K562 (cell line): ENCODE results near the gene RABGAP1L. TPM values are rescaled to one million over a fixed set of nuclear protein-coding genes. Genes with fewer than 3 reads are reported as not detected.

Experiments used
- ATAC-seq: fragments of 200-7000 bp; cut with Tn5 transposase; 3 replicates; pipeline ENCODE4 v1.9.1; 2020; ENCODE audit warnings: moderate library complexity
- BruUV-seq: library from RNA; stranded (reverse); fragments of 400-500 nt; replicated peaks from 2 replicates; lab custom pipeline; 2021; lab: Mats Ljungman, UMichigan
- CTCF ChIA-PET: fragments of 300-600 bp; formaldehyde crosslinking; extraction: SDS; loops from one replicate; lab custom pipeline; 2021; ENCODE audit warnings: low intra/inter-chr PET ratio; lab: Yijun Ruan, JAX
- POLR2A ChIA-PET: fragments of 300-600, 350-650 bp; sonication (Branson Sonifier 250); formaldehyde crosslinking; extraction: SDS; loops from one replicate; lab custom pipeline; 2021; ENCODE audit warnings: antibody characterized with exemption, inconsistent platforms; lab: Yijun Ruan, JAX
- DNase-seq, 4 experiments: peaks; one replicate each; pipeline versions ENCODE4 v3.0.0 to v3.0.0-alpha.2; 2011 to 2018; ENCODE audit warnings: low spot score in 3 of 4, mixed read lengths in 3 of 4; ENCODE audit errors: extremely low read depth in 1 of 4
- FAIRE-seq: peaks from 2 replicates; lab custom pipeline; 2011; peaks lifted over from hg19 to GRCh38; lab: Jason Lieb, UNC
- H2AFZ ChIP-seq: 2 replicates; pipeline ENCODE4 v1.6.0; 2011; ENCODE audit warnings: low read depth, low read length, control low read depth, inconsistent platforms
- H3K27ac ChIP-seq: fragments of 200-600 bp; 3 replicates; pipeline ENCODE4 v1.8.0; 2011; ENCODE audit warnings: low read depth, mild to moderate bottlenecking, control low read depth, inconsistent platforms, low read length, moderate library complexity, mixed read lengths; ENCODE audit errors: extremely low read depth
- H3K27me3 ChIP-seq, 2 experiments: fragments of 300-600 bp in 1 of 2; 2 replicates in 1 of 2; 3 replicates in 1 of 2; pipeline versions ENCODE4 v1.6.0 to v1.8.0; 2011; ENCODE audit warnings: inconsistent platforms in 2 of 2, low read length in 2 of 2, mild to moderate bottlenecking in 1 of 2, mixed read lengths in 1 of 2, moderate library complexity in 1 of 2; ENCODE audit not compliant: control insufficient read depth in 2 of 2, insufficient read depth in 2 of 2
- H3K36me3 ChIP-seq: fragments of 300-600 bp; 3 replicates; pipeline ENCODE4 v1.8.0; 2011; ENCODE audit warnings: mild to moderate bottlenecking, low read length, inconsistent platforms; ENCODE audit not compliant: control insufficient read depth, insufficient read depth
- H3K4me1 ChIP-seq, 2 experiments: fragments of 200-600 bp in 1 of 2; replicated peaks in 1 of 2; 2 replicates in 1 of 2; 3 replicates in 1 of 2; pipeline versions ENCODE4 v1.5.1 to v1.8.0; 2011; ENCODE audit warnings: inconsistent platforms in 2 of 2, low read length in 2 of 2, mild to moderate bottlenecking in 1 of 2, mixed read lengths in 1 of 2, moderate library complexity in 1 of 2; ENCODE audit not compliant: control insufficient read depth in 2 of 2, insufficient read depth in 2 of 2
- H3K4me2 ChIP-seq: 2 replicates; pipeline ENCODE4 v1.6.1; 2011; ENCODE audit warnings: low read length, control low read depth, inconsistent platforms, mixed read lengths; ENCODE audit not compliant: insufficient read depth
- H3K4me3 ChIP-seq: fragments of 200-600 bp; sonication (generic), shearing (Covaris generic); 2 replicates; pipeline ENCODE4 v1.5.1; 2016; ENCODE audit warnings: control low read depth, inconsistent platforms
- H3K79me2 ChIP-seq: fragments of 200-600 bp; 3 replicates; pipeline ENCODE4 v1.8.0; 2011; ENCODE audit warnings: low read length, inconsistent platforms; ENCODE audit not compliant: control insufficient read depth, insufficient read depth
- H3K9ac ChIP-seq, 2 experiments: 2 replicates each; pipeline versions ENCODE4 v1.6.0 to v1.6.1; 2011; ENCODE audit warnings: low read depth in 2 of 2, low read length in 2 of 2, control low read depth in 1 of 2, inconsistent platforms in 1 of 2, mild to moderate bottlenecking in 1 of 2, mixed read lengths in 1 of 2; ENCODE audit not compliant: insufficient read depth in 1 of 2
- H3K9me1 ChIP-seq: one replicate; pipeline ENCODE4 v1.6.0; 2011; ENCODE audit warnings: inconsistent platforms, mild to moderate bottlenecking, low read length, moderate library complexity; ENCODE audit not compliant: control insufficient read depth, insufficient read depth
- H3K9me3 ChIP-seq: replicated peaks from 2 replicates; pipeline ENCODE4 v1.5.1; 2011; ENCODE audit warnings: low read depth, low read length, inconsistent platforms; ENCODE audit not compliant: control insufficient read depth, insufficient read depth
- H4K20me1 ChIP-seq: replicated peaks from 2 replicates; pipeline ENCODE4 v1.6.1; 2011; ENCODE audit warnings: low read length, inconsistent platforms, mixed read lengths; ENCODE audit not compliant: control insufficient read depth, insufficient read depth
- FOXJ2 ChIP-seq: fragments of 200-800 bp; sonication (Bioruptor generic); IDR thresholded peaks from 2 replicates; pipeline ENCODE4 v1.6.1; 2016; ENCODE audit warnings: missing genetic modification characterization, missing compliant biosample characterization
- HMBOX1 ChIP-seq: sonication (generic); IDR thresholded peaks from 2 replicates; pipeline ENCODE4 v1.6.1; 2016
- NCOA2 ChIP-seq, 2 experiments: fragments of 450-650 bp; IDR thresholded peaks; 2 replicates each; pipeline ENCODE4 v1.6.1; 2018; ENCODE audit warnings: mild to moderate bottlenecking in 2 of 2, moderate library complexity in 1 of 2; ENCODE audit not compliant: partially characterized antibody in 2 of 2
- NR2C1 ChIP-seq, 2 experiments: fragments of 450-650 bp; IDR thresholded peaks; 2 replicates each; pipeline ENCODE4 v1.6.1; 2017; ENCODE audit warnings: mild to moderate bottlenecking in 2 of 2, antibody characterized with exemption in 1 of 2, inconsistent platforms in 1 of 2, missing compliant biosample characterization in 1 of 2, missing genetic modification characterization in 1 of 2
- POLR2G ChIP-seq: fragments of 200-400 bp; formaldehyde crosslinking; IDR thresholded peaks from 2 replicates; pipeline ENCODE4 v1.6.1; 2017; ENCODE audit warnings: low read depth, mild to moderate bottlenecking, antibody characterized with exemption, low read length, moderate library complexity
- WGBS: fragments of 100-300 bp; shearing (Covaris generic); methylation state at CpG from one replicate; pipeline ENCODE4 v1.1.6; 2016; ENCODE audit warnings: low coverage, mixed read lengths; ENCODE audit not compliant: insufficient coverage; ENCODE audit errors: missing lambda C conversion rate; 5-methylcytosine and 5-hydroxymethylcytosine counted together
- in situ Hi-C: fragments of 300-500 bp; cut with MboI; formaldehyde crosslinking; loops from 4 replicates; pipeline ENCODE4 v1.15.0; 2018; ENCODE audit warnings: inconsistent platforms, mixed read lengths
- intact Hi-C: fragments of 100-400 bp; cut with micrococcal nuclease; formaldehyde crosslinking; loops from 2 replicates; pipeline ENCODE4 v1.14.2; 2022
- polyA plus RNA-seq, 8 experiments: library from polyadenylated mRNA; depleted of rRNA in 4 of 8; stranded (reverse) in 5 of 8; unstranded in 3 of 8; fragments of >200 nt; fragmentation: Nextera tagmentation in 2 of 8; fragmentation: Illumina TruSeq in 1 of 8; extraction: Ambion mirVana in 2 of 8; extraction: Trizol in 1 of 8; gene quantifications; 2 replicates each; pipeline versions ENCODE4 v1.2.1 to v1.2.3, GENCODE V29; 2011 to 2014; ENCODE audit warnings: inconsistent platforms in 1 of 8, missing spikeins in 1 of 8
- total RNA-seq, 7 experiments: library from RNA; depleted of rRNA in 6 of 7; stranded (reverse); fragments of >200 nt in 6 of 7; fragmentation: Illumina TruSeq in 2 of 7; extraction: Trizol in 2 of 7; gene quantifications; 2 replicates each; pipeline versions ENCODE4 v1.2.1 to v1.2.3, GENCODE V29; 2011 to 2021; ENCODE audit warnings: low replicate concordance in 1 of 7
- TF ChIP-seq, protein P1 (sequence below): sonication (generic); formaldehyde crosslinking; IDR thresholded peaks from 2 replicates; pipeline ENCODE4 v1.8.1; 2023; ENCODE audit warnings: mild to moderate bottlenecking, missing genetic modification reagents, moderate library complexity

Gene RABGAP1L
- total and polyA plus RNA-seq, 9 of the 15 experiments (the other 6 are each of a cell fraction or from before 2014, with no cell fraction given), result 16.5 to 44.9 (median 26.7) TPM

GRCh38 chr1:174174461-174175329, 15.4 kb downstream of the RABGAP1L start:
- ATAC-seq, result peak; percentile 14; the same call in 1 of the 3 replicates
- no peak overlapping the region for H3K4me3 ChIP-seq
- H3K9ac ChIP-seq, result no peak overlapping the region
- peaks cover 7% of the 10 kb centered on the region; the same call in 1 of the 3 replicates for H3K36me3 ChIP-seq
- no TSS peak for BruUV-seq
- intact Hi-C loops (no loop called here), in situ Hi-C loops (no loop called here)
- H2AFZ ChIP-seq, result no peak overlapping the region
- POLR2A ChIA-PET, result interaction anchor here (0.6 to 3.0 kb wide), 8 partner anchors 8 to 825 kb away, joined by 3 to 17 read pairs (median 6); partner anchors contain the start of gene RABGAP1L
- H3K9me3 ChIP-seq, result no peaks in the 10 kb centered on the region
- H4K20me1 ChIP-seq, result no peaks in the 10 kb centered on the region
- H3K27me3 ChIP-seq, result no peaks in the 10 kb centered on the region
- 60% methylated on average over 6 of the region's 6 CpGs for WGBS
- no peaks in the 10 kb centered on the region for H3K9me1 ChIP-seq
- no peak for FAIRE-seq
- TF ChIP-seq POLR2G (no peak), NCOA2 (IDR thresholded peaks at IDR 0.05; ENCODE audit: partially characterized antibody in 2 of 2) (peak in 1 of 2 experiments; percentile 45), NR2C1 (IDR thresholded peaks at IDR 0.05) (peak; percentile 33; the same call in 1 of the 2 replicates), NR2C1 (tag; IDR thresholded peaks at IDR 0.05) (peak; percentile 65), HMBOX1 (0 out of 2 replicates have a peak, but pooled peaks have one; percentile 30), FOXJ2 (tag) (no peak)
- TF ChIP-seq, protein P1, sequence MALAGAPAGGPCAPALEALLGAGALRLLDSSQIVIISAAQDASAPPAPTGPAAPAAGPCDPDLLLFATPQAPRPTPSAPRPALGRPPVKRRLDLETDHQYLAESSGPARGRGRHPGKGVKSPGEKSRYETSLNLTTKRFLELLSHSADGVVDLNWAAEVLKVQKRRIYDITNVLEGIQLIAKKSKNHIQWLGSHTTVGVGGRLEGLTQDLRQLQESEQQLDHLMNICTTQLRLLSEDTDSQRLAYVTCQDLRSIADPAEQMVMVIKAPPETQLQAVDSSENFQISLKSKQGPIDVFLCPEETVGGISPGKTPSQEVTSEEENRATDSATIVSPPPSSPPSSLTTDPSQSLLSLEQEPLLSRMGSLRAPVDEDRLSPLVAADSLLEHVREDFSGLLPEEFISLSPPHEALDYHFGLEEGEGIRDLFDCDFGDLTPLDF (CRISPR knock-in tag), result 0 out of 2 replicates have a peak, but pooled peaks have one; percentile 21
- H3K27ac ChIP-seq, result no peak overlapping the region
- peaks cover 79% of the 10 kb centered on the region for H3K79me2 ChIP-seq
- peaks cover 0 to 8% of the 10 kb centered on the region in 2 experiments; a peak in 3 of 5 replicates for H3K4me1 ChIP-seq
- no peak overlapping the region for H3K4me2 ChIP-seq
- DNase-seq, result no peak
- CTCF ChIA-PET, result no interaction called here
